CD14-positive monocyte (primary cell): ENCODE results near the gene C4B. TPM values are rescaled to one million over a fixed set of nuclear protein-coding genes. Genes with fewer than 3 reads are reported as not detected.

Experiments
- DNase-seq, 3 donors: peaks; one replicate each; pipeline ENCODE4 v3.0.0-alpha.2; 2011 to 2022
- H2AFZ ChIP-seq: 2 replicates; pipeline ENCODE4 v1.6.0; 2012; ENCODE audit warnings: mild to moderate bottlenecking, low read depth, low read length, inconsistent platforms; ENCODE audit not compliant: insufficient read depth, poor library complexity, severe bottlenecking
- H3K27ac ChIP-seq, 2 donors: 1 replicate in 1 of 2; 2 replicates in 1 of 2; pipeline ENCODE4 v1.5.1; 2012 to 2013; ENCODE audit warnings: low read length in 2 of 2, control low read depth in 1 of 2, inconsistent platforms in 1 of 2, low read depth in 1 of 2, mild to moderate bottlenecking in 1 of 2
- H3K27me3 ChIP-seq, 2 donors: one replicate each; pipeline versions ENCODE4 v1.6.0 to v1.6.1; 2011 to 2013; ENCODE audit warnings: low read length in 2 of 2; ENCODE audit not compliant: control insufficient read depth in 2 of 2, insufficient read depth in 2 of 2
- H3K36me3 ChIP-seq, 2 donors: replicated peaks in 1 of 2; 1 replicate in 1 of 2; 2 replicates in 1 of 2; pipeline versions ENCODE4 v1.5.1 to v1.6.1; 2012 to 2013; ENCODE audit warnings: low read length in 2 of 2, control low read depth in 1 of 2, inconsistent platforms in 1 of 2, mild to moderate bottlenecking in 1 of 2; ENCODE audit not compliant: insufficient read depth in 2 of 2, control insufficient read depth in 1 of 2
- H3K4me1 ChIP-seq, 2 donors: 1 replicate in 1 of 2; 2 replicates in 1 of 2; pipeline versions ENCODE4 v1.5.1 to v1.6.1; 2012 to 2013; ENCODE audit warnings: low read length in 2 of 2, control low read depth in 1 of 2, inconsistent platforms in 1 of 2, mild to moderate bottlenecking in 1 of 2, moderate library complexity in 1 of 2; ENCODE audit not compliant: insufficient read depth in 2 of 2, control insufficient read depth in 1 of 2
- H3K4me2 ChIP-seq: replicated peaks from 2 replicates; pipeline ENCODE3; 2012; ENCODE audit warnings: low read length, moderate library complexity, mild to moderate bottlenecking; ENCODE audit not compliant: poor library complexity, severe bottlenecking; ENCODE audit errors: extremely low read depth
- H3K4me3 ChIP-seq, 3 experiments: fragments of 200-600 bp in 1 of 3; sonication (generic) in 1 of 3; replicated peaks in 1 of 3; 1 replicate in 2 of 3; 2 replicates in 1 of 3; pipeline ENCODE4 v1.5.1; 2011 to 2013; ENCODE audit warnings: low read length in 3 of 3, mild to moderate bottlenecking in 3 of 3, control low read depth in 2 of 3, low read depth in 2 of 3, inconsistent platforms in 1 of 3, moderate library complexity in 1 of 3
- H3K79me2 ChIP-seq: 2 replicates; pipeline ENCODE4 v1.6.0; 2012; ENCODE audit warnings: mild to moderate bottlenecking, control low read depth, inconsistent platforms, low read length, moderate library complexity; ENCODE audit not compliant: insufficient read depth
- H3K9ac ChIP-seq: 2 replicates; pipeline ENCODE4 v1.6.0; 2017; ENCODE audit warnings: low read length, mild to moderate bottlenecking; ENCODE audit not compliant: insufficient read depth, poor library complexity, severe bottlenecking
- H3K9me3 ChIP-seq, 2 donors: replicated peaks in 1 of 2; 1 replicate in 1 of 2; 2 replicates in 1 of 2; pipeline versions ENCODE4 v1.5.1 to v1.6.1; 2012 to 2013; ENCODE audit warnings: low read length in 2 of 2, control low read depth in 1 of 2; ENCODE audit not compliant: control insufficient read depth in 1 of 2, insufficient read depth in 1 of 2
- H4K20me1 ChIP-seq: 2 replicates; pipeline ENCODE4 v1.6.0; 2012; ENCODE audit warnings: mild to moderate bottlenecking, low read length, control low read depth, moderate library complexity; ENCODE audit not compliant: insufficient read depth
- H3K27ac Mint-ChIP-seq, 7 donors: one replicate each; pipeline ENCODE4 v1.8.0; 2020; ENCODE audit warnings: mild to moderate bottlenecking in 7 of 7, mixed read lengths in 7 of 7, moderate library complexity in 6 of 7, inconsistent platforms in 2 of 7
- H3K27me3 Mint-ChIP-seq, 3 donors: one replicate each; pipeline ENCODE4 v1.8.0; 2021 to 2022; ENCODE audit warnings: low read depth in 3 of 3, mild to moderate bottlenecking in 3 of 3, mixed read lengths in 3 of 3, moderate library complexity in 3 of 3, inconsistent platforms in 1 of 3
- H3K36me3 Mint-ChIP-seq, 2 donors: one replicate each; pipeline ENCODE4 v1.8.0; 2020; ENCODE audit warnings: mixed read lengths in 2 of 2, inconsistent platforms in 1 of 2, mild to moderate bottlenecking in 1 of 2
- H3K4me1 Mint-ChIP-seq: one replicate; pipeline ENCODE4 v1.8.0; 2020; ENCODE audit warnings: mild to moderate bottlenecking, mixed read lengths
- H3K4me3 Mint-ChIP-seq, 2 donors: one replicate each; pipeline ENCODE4 v1.8.0; 2020; ENCODE audit warnings: mild to moderate bottlenecking in 2 of 2, mixed read lengths in 2 of 2, moderate library complexity in 1 of 2
- H3K9me3 Mint-ChIP-seq, 7 donors: one replicate each; pipeline ENCODE4 v1.8.0; 2020 to 2022; ENCODE audit warnings: mixed read lengths in 7 of 7, mild to moderate bottlenecking in 6 of 7, moderate library complexity in 6 of 7, inconsistent platforms in 2 of 7
- WGBS: methylation state at CpG from one replicate; pipeline ENCODE4 v1.1.5; 2013; ENCODE audit warnings: missing lambda C conversion rate; ENCODE audit not compliant: insufficient coverage; 5-methylcytosine and 5-hydroxymethylcytosine counted together
- intact Hi-C, 2 donors: fragments of 100-400 bp; cut with micrococcal nuclease; formaldehyde crosslinking; loops; one replicate each; pipeline versions ENCODE4 v1.15.0 to v1.15.1; 2023
- polyA plus RNA-seq, 3 donors: library from polyadenylated mRNA; depleted of rRNA in 1 of 3; unstranded in 2 of 3; stranded (reverse) in 1 of 3; fragments of 300-500 nt in 2 of 3; fragments of >200 nt in 1 of 3; fragmentation: Illumina TruSeq in 2 of 3; gene quantifications; 1 replicate in 2 of 3; 2 replicates in 1 of 3; pipeline ENCODE4 v1.2.3, GENCODE V29; 2012 to 2021
- TF ChIP-seq, protein P1 (sequence below): fragments of 200-600 bp; IDR thresholded peaks from one replicate; pipeline ENCODE4 v1.8.0; 2022; ENCODE audit warnings: antibody characterized with exemption, mild to moderate bottlenecking

Gene C4B
- polyA plus RNA-seq, 3 donors = 0.18 to 11.6 TPM; not detected in 1

DNA sequence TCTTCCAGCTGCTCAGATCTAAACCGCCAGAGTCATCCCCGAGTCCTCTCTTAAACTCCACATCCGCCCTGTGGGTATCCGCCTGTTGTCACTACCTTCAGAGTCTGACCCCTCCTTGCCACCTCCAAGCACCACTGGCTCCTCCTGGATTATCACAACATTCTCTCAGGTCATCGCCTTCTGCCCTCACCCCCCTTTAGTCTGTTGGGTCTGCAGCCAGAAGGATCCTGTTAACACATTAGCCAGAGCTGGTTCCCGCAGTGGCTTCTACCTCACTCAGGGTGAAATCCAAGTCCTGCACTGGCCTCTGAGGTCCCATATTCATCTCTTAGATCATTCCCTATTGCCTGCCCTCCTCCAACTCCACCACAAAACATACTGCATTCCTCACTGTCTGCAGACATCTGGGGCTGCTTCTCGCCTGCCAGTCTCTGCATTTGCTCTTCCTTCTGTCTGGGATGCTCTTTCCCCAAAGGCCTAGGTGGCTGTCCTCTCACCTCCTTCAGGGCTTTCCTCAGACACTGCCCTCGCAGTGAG lies 60.5 kb downstream of the C4B start:
- WGBS = 94% methylated on average over 8 of the region's 8 CpGs
- Histone ChIP-seq H3K4me1 (no peaks in the 10 kb centered on the region), H3K27me3 (no peaks in the 10 kb centered on the region), H3K4me3 (no peak overlapping the region), H3K79me2 (no peaks in the 10 kb centered on the region), H2AFZ (no peak overlapping the region), H3K27ac (no peak overlapping the region), H3K4me2 (no peak overlapping the region), H3K9ac (no peak overlapping the region), H3K36me3 (no peaks in the 10 kb centered on the region), H4K20me1 (no peaks in the 10 kb centered on the region), H3K9me3 (no peaks in the 10 kb centered on the region)
- Mint-ChIP-seq H3K36me3 (no peaks in the 10 kb centered on the region), H3K27ac (no peak overlapping the region), H3K4me1 (no peaks in the 10 kb centered on the region), H3K4me3 (no peak overlapping the region), H3K9me3 (no peaks in the 10 kb centered on the region), H3K27me3 (peaks cover 6 to 11% (median 10%) of the 10 kb centered on the region in 3 donors)
- no peak for DNase-seq
- TF ChIP-seq, protein P1, sequence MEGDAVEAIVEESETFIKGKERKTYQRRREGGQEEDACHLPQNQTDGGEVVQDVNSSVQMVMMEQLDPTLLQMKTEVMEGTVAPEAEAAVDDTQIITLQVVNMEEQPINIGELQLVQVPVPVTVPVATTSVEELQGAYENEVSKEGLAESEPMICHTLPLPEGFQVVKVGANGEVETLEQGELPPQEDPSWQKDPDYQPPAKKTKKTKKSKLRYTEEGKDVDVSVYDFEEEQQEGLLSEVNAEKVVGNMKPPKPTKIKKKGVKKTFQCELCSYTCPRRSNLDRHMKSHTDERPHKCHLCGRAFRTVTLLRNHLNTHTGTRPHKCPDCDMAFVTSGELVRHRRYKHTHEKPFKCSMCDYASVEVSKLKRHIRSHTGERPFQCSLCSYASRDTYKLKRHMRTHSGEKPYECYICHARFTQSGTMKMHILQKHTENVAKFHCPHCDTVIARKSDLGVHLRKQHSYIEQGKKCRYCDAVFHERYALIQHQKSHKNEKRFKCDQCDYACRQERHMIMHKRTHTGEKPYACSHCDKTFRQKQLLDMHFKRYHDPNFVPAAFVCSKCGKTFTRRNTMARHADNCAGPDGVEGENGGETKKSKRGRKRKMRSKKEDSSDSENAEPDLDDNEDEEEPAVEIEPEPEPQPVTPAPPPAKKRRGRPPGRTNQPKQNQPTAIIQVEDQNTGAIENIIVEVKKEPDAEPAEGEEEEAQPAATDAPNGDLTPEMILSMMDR = no peak
- intact Hi-C loops = no loop called here

DNA sequence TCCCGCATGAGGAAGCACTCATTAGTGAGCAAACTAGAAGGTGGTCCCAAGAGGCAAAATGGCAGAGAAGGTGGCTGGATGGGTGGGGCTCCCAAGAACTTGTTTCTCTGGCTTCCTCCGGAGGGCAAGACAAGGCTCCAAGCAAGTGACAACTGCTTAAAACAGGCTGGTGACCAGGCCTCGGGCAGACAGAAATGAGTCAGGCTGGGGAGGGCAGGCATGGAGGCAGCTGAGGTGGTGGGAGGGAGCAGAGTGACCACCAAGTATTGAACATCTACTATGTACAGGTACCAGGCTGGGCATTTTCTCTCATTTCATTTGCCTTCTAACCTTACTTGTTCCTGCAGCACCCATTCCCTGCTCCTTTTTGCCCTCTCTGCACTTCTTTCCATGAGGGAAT lies 61.2 kb downstream of the C4B start:
- H2AFZ ChIP-seq = no peak overlapping the region
- H3K4me3 ChIP-seq = no peak overlapping the region
- H3K4me2 ChIP-seq = no peak overlapping the region
- Mint-ChIP-seq H3K9me3 (peaks cover 0 to 2% (median 0%) of the 10 kb centered on the region in 7 donors), H3K4me1 (no peaks in the 10 kb centered on the region), H3K4me3 (no peak overlapping the region), H3K27me3 (peaks cover 6 to 14% (median 8%) of the 10 kb centered on the region in 3 donors), H3K36me3 (no peaks in the 10 kb centered on the region), H3K27ac (peak overlapping the region in 1 of 7 donors; percentile 19)
- DNase-seq = no peak
- TF ChIP-seq, protein P1 = no peak
- H3K4me1 ChIP-seq = no peaks in the 10 kb centered on the region
- H3K79me2 ChIP-seq = no peaks in the 10 kb centered on the region
- H3K9me3 ChIP-seq = no peaks in the 10 kb centered on the region
- 75% methylated on average over 2 of the region's 3 CpGs for WGBS
- H3K36me3 ChIP-seq = no peaks in the 10 kb centered on the region
- no peaks in the 10 kb centered on the region for H3K27me3 ChIP-seq
- H3K9ac ChIP-seq = no peak overlapping the region
- H3K27ac ChIP-seq = no peak overlapping the region
- intact Hi-C loops = no loop called here
- H4K20me1 ChIP-seq = no peaks in the 10 kb centered on the region
